Vagina (tissue), 2 donors: ENCODE data around the gene BLNK. TPM values are rescaled to one million over a fixed set of nuclear protein-coding genes. Genes with fewer than 3 reads are reported as not detected.

ENCODE experiments used
- DNase-seq, 2 donors: peaks; one replicate each; pipeline ENCODE4 v3.0.0-alpha.2; 2017; ENCODE audit errors: extremely low spot score in 2 of 2
- H3K27ac ChIP-seq: fragments of 200-600 bp; sonication (generic); one replicate; pipeline ENCODE4 v1.5.1; 2019
- H3K27me3 ChIP-seq: fragments of 200-600 bp; sonication (generic); one replicate; pipeline ENCODE4 v1.5.1; 2019
- H3K36me3 ChIP-seq, 2 donors: fragments of 200-600 bp; sonication (generic); one replicate each; pipeline ENCODE4 v1.5.1; 2017 to 2019
- H3K4me1 ChIP-seq: fragments of 200-600 bp; sonication (generic); one replicate; pipeline ENCODE4 v1.5.1; 2019
- H3K4me3 ChIP-seq, 2 donors: fragments of 200-600 bp; sonication (generic); 1 replicate in 1 of 2; 2 replicates in 1 of 2; pipeline ENCODE4 v1.5.1; 2016 to 2019
- H3K9me3 ChIP-seq: fragments of 200-600 bp; sonication (generic); one replicate; pipeline ENCODE4 v1.5.1; 2019
- CTCF ChIP-seq, 3 experiments: fragments of 450-650 bp in 2 of 3; fragments of 200-600 bp in 1 of 3; sonication (generic) in 1 of 3; IDR thresholded peaks; one replicate each; pipeline ENCODE4 v1.5.1; 2017 to 2019; ENCODE audit warnings: antibody characterized with exemption in 3 of 3, mild to moderate bottlenecking in 2 of 3, moderate library complexity in 2 of 3
- POLR2A ChIP-seq, 2 donors: fragments of 450-650 bp; IDR thresholded peaks; one replicate each; pipeline ENCODE4 v1.6.1; 2017; ENCODE audit warnings: antibody characterized with exemption in 2 of 2, mild to moderate bottlenecking in 2 of 2, moderate library complexity in 2 of 2
- POLR2AphosphoS5 ChIP-seq, 2 donors: sonication (generic); formaldehyde crosslinking; IDR thresholded peaks; one replicate each; pipeline ENCODE4 v1.9.0; 2017; ENCODE audit warnings: antibody characterized with exemption in 2 of 2, mild to moderate bottlenecking in 2 of 2, low read depth in 1 of 2; ENCODE audit not compliant: insufficient read depth in 1 of 2
- intact Hi-C: fragments of 100-400 bp; cut with DNase I; formaldehyde crosslinking; loops from one replicate; pipeline ENCODE4 v1.15.1; 2023
- total RNA-seq: library from RNA; depleted of rRNA; stranded (reverse); fragments of >200 nt; gene quantifications from one replicate; pipeline ENCODE4 v1.2.3, GENCODE V29; 2016

The BLNK gene
- total RNA-seq, 1 donor from 2014 or later: 8.8 TPM

- TF ChIP-seq CTCF (IDR thresholded peaks at IDR 0.05) (no peak), POLR2AphosphoS5 (IDR thresholded peaks at IDR 0.05; ENCODE audit: insufficient read depth in 1 of 2, low read depth in 1 of 2) (no peak), POLR2A (IDR thresholded peaks at IDR 0.05) (no peak)
- peaks cover 3% of the 10 kb centered on the region for H3K9me3 ChIP-seq
- no peaks in the 10 kb centered on the region for H3K4me1 ChIP-seq
- no peaks in the 10 kb centered on the region for H3K36me3 ChIP-seq
- H3K27ac ChIP-seq: no peak overlapping the region
- no peaks in the 10 kb centered on the region for H3K27me3 ChIP-seq
- no peak for DNase-seq
- intact Hi-C loops: no loop called here
- H3K4me3 ChIP-seq: no peak overlapping the region
These were observed 94.4 kb downstream of the BLNK start for GRCh38 chr10:96176985-96177384.

- DNase-seq: no peak
- H3K27me3 ChIP-seq: no peaks in the 10 kb centered on the region
- H3K4me1 ChIP-seq: no peaks in the 10 kb centered on the region
- peaks cover 6% of the 10 kb centered on the region for H3K9me3 ChIP-seq
- no peaks in the 10 kb centered on the region for H3K36me3 ChIP-seq
- TF ChIP-seq POLR2A (IDR thresholded peaks at IDR 0.05) (no peak), CTCF (IDR thresholded peaks at IDR 0.05) (no peak), POLR2AphosphoS5 (IDR thresholded peaks at IDR 0.05; ENCODE audit: insufficient read depth in 1 of 2, low read depth in 1 of 2) (no peak)
- no peak overlapping the region for H3K4me3 ChIP-seq
- intact Hi-C loops: no loop called here
- H3K27ac ChIP-seq: no peak overlapping the region
These were observed 98.7 kb downstream of the BLNK start for GRCh38 chr10:96172666-96173065.

GRCh38 chr10:96170230-96170629, 101.1 kb downstream of the BLNK start:
- Histone ChIP-seq H3K4me1 (no peaks in the 10 kb centered on the region), H3K27me3 (no peaks in the 10 kb centered on the region), H3K4me3 (no peak overlapping the region), H3K27ac (no peak overlapping the region), H3K36me3 (no peaks in the 10 kb centered on the region), H3K9me3 (peaks cover 3% of the 10 kb centered on the region)
- TF ChIP-seq POLR2AphosphoS5 (IDR thresholded peaks at IDR 0.05; ENCODE audit: insufficient read depth in 1 of 2, low read depth in 1 of 2): no peak
- TF ChIP-seq CTCF (IDR thresholded peaks at IDR 0.05): no peak
- TF ChIP-seq POLR2A (IDR thresholded peaks at IDR 0.05): no peak
- no peak for DNase-seq
- intact Hi-C loops: no loop called here

GRCh38 chr10:96168546-96168945, 102.8 kb downstream of the BLNK start:
- H3K4me1 ChIP-seq: no peaks in the 10 kb centered on the region
- no peak overlapping the region for H3K4me3 ChIP-seq
- H3K27me3 ChIP-seq: no peaks in the 10 kb centered on the region
- no peak for DNase-seq
- intact Hi-C loops: no loop called here
- H3K36me3 ChIP-seq: no peaks in the 10 kb centered on the region
- H3K27ac ChIP-seq: no peak overlapping the region
- no peak for TF ChIP-seq POLR2AphosphoS5 (IDR thresholded peaks at IDR 0.05; ENCODE audit: insufficient read depth in 1 of 2, low read depth in 1 of 2)
- TF ChIP-seq POLR2A (IDR thresholded peaks at IDR 0.05): no peak
- no peak for TF ChIP-seq CTCF (IDR thresholded peaks at IDR 0.05)
- peaks cover 3% of the 10 kb centered on the region for H3K9me3 ChIP-seq

- Histone ChIP-seq H3K4me1 (no peaks in the 10 kb centered on the region), H3K27ac (no peak overlapping the region), H3K27me3 (no peaks in the 10 kb centered on the region), H3K4me3 (no peak overlapping the region), H3K9me3 (peaks cover 3% of the 10 kb centered on the region), H3K36me3 (no peaks in the 10 kb centered on the region)
- TF ChIP-seq POLR2A (IDR thresholded peaks at IDR 0.05): no peak
- no peak for TF ChIP-seq POLR2AphosphoS5 (IDR thresholded peaks at IDR 0.05; ENCODE audit: insufficient read depth in 1 of 2, low read depth in 1 of 2)
- TF ChIP-seq CTCF (IDR thresholded peaks at IDR 0.05): no peak
- no peak for DNase-seq
- intact Hi-C loops: no loop called here
These were observed 105.6 kb downstream of the BLNK start for GRCh38 chr10:96165726-96166125.
